CD14-positive monocyte (primary cell): ENCODE data around the gene CDH23. TPM values are rescaled to one million over a fixed set of nuclear protein-coding genes. Genes with fewer than 3 reads are reported as not detected.

Source experiments
- DNase-seq, 3 donors: peaks; one replicate each; pipeline ENCODE4 v3.0.0-alpha.2; 2011 to 2022
- H2AFZ ChIP-seq: 2 replicates; pipeline ENCODE4 v1.6.0; 2012; ENCODE audit warnings: mild to moderate bottlenecking, low read depth, low read length, inconsistent platforms; ENCODE audit not compliant: insufficient read depth, poor library complexity, severe bottlenecking
- H3K27ac ChIP-seq, 2 donors: 1 replicate in 1 of 2; 2 replicates in 1 of 2; pipeline ENCODE4 v1.5.1; 2012 to 2013; ENCODE audit warnings: low read length in 2 of 2, control low read depth in 1 of 2, inconsistent platforms in 1 of 2, low read depth in 1 of 2, mild to moderate bottlenecking in 1 of 2
- H3K27me3 ChIP-seq, 2 donors: one replicate each; pipeline versions ENCODE4 v1.6.0 to v1.6.1; 2011 to 2013; ENCODE audit warnings: low read length in 2 of 2; ENCODE audit not compliant: control insufficient read depth in 2 of 2, insufficient read depth in 2 of 2
- H3K36me3 ChIP-seq, 2 donors: replicated peaks in 1 of 2; 1 replicate in 1 of 2; 2 replicates in 1 of 2; pipeline versions ENCODE4 v1.5.1 to v1.6.1; 2012 to 2013; ENCODE audit warnings: low read length in 2 of 2, control low read depth in 1 of 2, inconsistent platforms in 1 of 2, mild to moderate bottlenecking in 1 of 2; ENCODE audit not compliant: insufficient read depth in 2 of 2, control insufficient read depth in 1 of 2
- H3K4me1 ChIP-seq, 2 donors: 1 replicate in 1 of 2; 2 replicates in 1 of 2; pipeline versions ENCODE4 v1.5.1 to v1.6.1; 2012 to 2013; ENCODE audit warnings: low read length in 2 of 2, control low read depth in 1 of 2, inconsistent platforms in 1 of 2, mild to moderate bottlenecking in 1 of 2, moderate library complexity in 1 of 2; ENCODE audit not compliant: insufficient read depth in 2 of 2, control insufficient read depth in 1 of 2
- H3K4me2 ChIP-seq: replicated peaks from 2 replicates; pipeline ENCODE3; 2012; ENCODE audit warnings: low read length, moderate library complexity, mild to moderate bottlenecking; ENCODE audit not compliant: poor library complexity, severe bottlenecking; ENCODE audit errors: extremely low read depth
- H3K4me3 ChIP-seq, 3 experiments: fragments of 200-600 bp in 1 of 3; sonication (generic) in 1 of 3; replicated peaks in 1 of 3; 1 replicate in 2 of 3; 2 replicates in 1 of 3; pipeline ENCODE4 v1.5.1; 2011 to 2013; ENCODE audit warnings: low read length in 3 of 3, mild to moderate bottlenecking in 3 of 3, control low read depth in 2 of 3, low read depth in 2 of 3, inconsistent platforms in 1 of 3, moderate library complexity in 1 of 3
- H3K79me2 ChIP-seq: 2 replicates; pipeline ENCODE4 v1.6.0; 2012; ENCODE audit warnings: mild to moderate bottlenecking, control low read depth, inconsistent platforms, low read length, moderate library complexity; ENCODE audit not compliant: insufficient read depth
- H3K9ac ChIP-seq: 2 replicates; pipeline ENCODE4 v1.6.0; 2017; ENCODE audit warnings: low read length, mild to moderate bottlenecking; ENCODE audit not compliant: insufficient read depth, poor library complexity, severe bottlenecking
- H3K9me3 ChIP-seq, 2 donors: replicated peaks in 1 of 2; 1 replicate in 1 of 2; 2 replicates in 1 of 2; pipeline versions ENCODE4 v1.5.1 to v1.6.1; 2012 to 2013; ENCODE audit warnings: low read length in 2 of 2, control low read depth in 1 of 2; ENCODE audit not compliant: control insufficient read depth in 1 of 2, insufficient read depth in 1 of 2
- H4K20me1 ChIP-seq: 2 replicates; pipeline ENCODE4 v1.6.0; 2012; ENCODE audit warnings: mild to moderate bottlenecking, low read length, control low read depth, moderate library complexity; ENCODE audit not compliant: insufficient read depth
- H3K27ac Mint-ChIP-seq, 7 donors: one replicate each; pipeline ENCODE4 v1.8.0; 2020; ENCODE audit warnings: mild to moderate bottlenecking in 7 of 7, mixed read lengths in 7 of 7, moderate library complexity in 6 of 7, inconsistent platforms in 2 of 7
- H3K27me3 Mint-ChIP-seq, 3 donors: one replicate each; pipeline ENCODE4 v1.8.0; 2021 to 2022; ENCODE audit warnings: low read depth in 3 of 3, mild to moderate bottlenecking in 3 of 3, mixed read lengths in 3 of 3, moderate library complexity in 3 of 3, inconsistent platforms in 1 of 3
- H3K36me3 Mint-ChIP-seq, 2 donors: one replicate each; pipeline ENCODE4 v1.8.0; 2020; ENCODE audit warnings: mixed read lengths in 2 of 2, inconsistent platforms in 1 of 2, mild to moderate bottlenecking in 1 of 2
- H3K4me1 Mint-ChIP-seq: one replicate; pipeline ENCODE4 v1.8.0; 2020; ENCODE audit warnings: mild to moderate bottlenecking, mixed read lengths
- H3K4me3 Mint-ChIP-seq, 2 donors: one replicate each; pipeline ENCODE4 v1.8.0; 2020; ENCODE audit warnings: mild to moderate bottlenecking in 2 of 2, mixed read lengths in 2 of 2, moderate library complexity in 1 of 2
- H3K9me3 Mint-ChIP-seq, 7 donors: one replicate each; pipeline ENCODE4 v1.8.0; 2020 to 2022; ENCODE audit warnings: mixed read lengths in 7 of 7, mild to moderate bottlenecking in 6 of 7, moderate library complexity in 6 of 7, inconsistent platforms in 2 of 7
- WGBS: methylation state at CpG from one replicate; pipeline ENCODE4 v1.1.5; 2013; ENCODE audit warnings: missing lambda C conversion rate; ENCODE audit not compliant: insufficient coverage; 5-methylcytosine and 5-hydroxymethylcytosine counted together
- intact Hi-C, 2 donors: fragments of 100-400 bp; cut with micrococcal nuclease; formaldehyde crosslinking; loops; one replicate each; pipeline versions ENCODE4 v1.15.0 to v1.15.1; 2023
- polyA plus RNA-seq, 3 donors: library from polyadenylated mRNA; depleted of rRNA in 1 of 3; unstranded in 2 of 3; stranded (reverse) in 1 of 3; fragments of 300-500 nt in 2 of 3; fragments of >200 nt in 1 of 3; fragmentation: Illumina TruSeq in 2 of 3; gene quantifications; 1 replicate in 2 of 3; 2 replicates in 1 of 3; pipeline ENCODE4 v1.2.3, GENCODE V29; 2012 to 2021
- TF ChIP-seq, protein P1 (sequence below): fragments of 200-600 bp; IDR thresholded peaks from one replicate; pipeline ENCODE4 v1.8.0; 2022; ENCODE audit warnings: antibody characterized with exemption, mild to moderate bottlenecking

CDH23 gene
- polyA plus RNA-seq, 3 donors, result 8.2 to 36.2 (median 10.5) TPM

DNA sequence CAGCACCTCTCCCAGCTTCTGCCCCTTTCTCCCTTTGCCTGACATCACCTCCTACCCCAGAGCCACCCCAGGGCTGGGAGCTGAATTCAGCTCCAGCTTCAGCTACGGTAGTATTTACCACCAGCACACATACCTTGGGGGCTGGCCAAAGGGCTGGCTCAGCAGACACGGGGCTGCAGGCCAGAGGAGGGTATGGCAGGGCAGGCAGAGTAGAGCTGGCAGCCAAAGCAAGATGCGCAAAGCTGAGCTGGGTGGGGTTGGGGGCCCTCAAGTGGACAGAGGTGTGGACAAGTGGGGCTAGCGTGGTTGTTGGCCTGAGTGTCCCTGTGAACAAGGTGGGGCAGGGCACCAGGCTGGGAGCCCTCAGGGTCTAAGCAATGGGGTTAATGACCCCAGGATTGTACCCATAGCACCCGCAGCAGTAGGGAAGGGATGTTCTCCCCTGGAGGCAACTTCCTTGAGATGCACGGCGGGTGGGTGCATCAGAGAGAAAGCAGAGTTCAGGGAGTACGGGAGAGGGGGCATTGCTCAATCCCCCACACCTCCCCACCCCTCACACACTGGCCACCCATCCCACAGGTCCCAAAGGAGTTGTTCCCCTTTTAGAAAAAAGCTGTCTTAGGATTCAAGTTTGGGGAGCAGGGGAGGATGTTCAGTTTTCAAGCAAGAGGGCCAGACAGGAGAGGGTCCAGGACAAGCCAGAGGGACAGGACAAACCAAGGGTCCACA is 368.6 kb downstream of the CDH23 start:
- Mint-ChIP-seq H3K4me3 (peak overlapping the region; percentile 59 to 77), H3K4me1 (peaks cover 94% of the 10 kb centered on the region), H3K9me3 (peaks cover 0 to 2% (median 0%) of the 10 kb centered on the region in 7 donors), H3K27me3 (peaks cover 0 to 4% (median 2%) of the 10 kb centered on the region in 3 donors), H3K27ac (peak overlapping the region; percentile 81 to 96 (median 87)), H3K36me3 (peaks cover 88 to 98% of the 10 kb centered on the region in 2 donors)
- peak overlapping the region; percentile 37 for H3K9ac ChIP-seq
- H3K4me2 ChIP-seq, result peak overlapping the region; percentile 99
- 76% methylated on average over 3 of the region's 8 CpGs for WGBS
- H3K9me3 ChIP-seq, result no peaks in the 10 kb centered on the region
- intact Hi-C loops, result loop anchor here in 1 of 2 donors (5.0 kb wide), 1 partner anchor 38 kb away; no protein-coding TSS in a partner anchor
- H3K4me3 ChIP-seq, result peak overlapping the region in 1 of 3 experiments; percentile 99
- H4K20me1 ChIP-seq, result peaks cover 100% of the 10 kb centered on the region
- peak overlapping the region; percentile 90 to 92 for H3K27ac ChIP-seq
- peaks cover 100% of the 10 kb centered on the region in 2 donors for H3K4me1 ChIP-seq
- DNase-seq, result peak in 1 of 3 donors; percentile 46
- H3K79me2 ChIP-seq, result peaks cover 100% of the 10 kb centered on the region
- peaks cover 93 to 94% of the 10 kb centered on the region in 2 donors for H3K36me3 ChIP-seq
- TF ChIP-seq, protein P1, sequence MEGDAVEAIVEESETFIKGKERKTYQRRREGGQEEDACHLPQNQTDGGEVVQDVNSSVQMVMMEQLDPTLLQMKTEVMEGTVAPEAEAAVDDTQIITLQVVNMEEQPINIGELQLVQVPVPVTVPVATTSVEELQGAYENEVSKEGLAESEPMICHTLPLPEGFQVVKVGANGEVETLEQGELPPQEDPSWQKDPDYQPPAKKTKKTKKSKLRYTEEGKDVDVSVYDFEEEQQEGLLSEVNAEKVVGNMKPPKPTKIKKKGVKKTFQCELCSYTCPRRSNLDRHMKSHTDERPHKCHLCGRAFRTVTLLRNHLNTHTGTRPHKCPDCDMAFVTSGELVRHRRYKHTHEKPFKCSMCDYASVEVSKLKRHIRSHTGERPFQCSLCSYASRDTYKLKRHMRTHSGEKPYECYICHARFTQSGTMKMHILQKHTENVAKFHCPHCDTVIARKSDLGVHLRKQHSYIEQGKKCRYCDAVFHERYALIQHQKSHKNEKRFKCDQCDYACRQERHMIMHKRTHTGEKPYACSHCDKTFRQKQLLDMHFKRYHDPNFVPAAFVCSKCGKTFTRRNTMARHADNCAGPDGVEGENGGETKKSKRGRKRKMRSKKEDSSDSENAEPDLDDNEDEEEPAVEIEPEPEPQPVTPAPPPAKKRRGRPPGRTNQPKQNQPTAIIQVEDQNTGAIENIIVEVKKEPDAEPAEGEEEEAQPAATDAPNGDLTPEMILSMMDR, result no peak
- no peak overlapping the region for H2AFZ ChIP-seq
- H3K27me3 ChIP-seq, result no peaks in the 10 kb centered on the region

DNA sequence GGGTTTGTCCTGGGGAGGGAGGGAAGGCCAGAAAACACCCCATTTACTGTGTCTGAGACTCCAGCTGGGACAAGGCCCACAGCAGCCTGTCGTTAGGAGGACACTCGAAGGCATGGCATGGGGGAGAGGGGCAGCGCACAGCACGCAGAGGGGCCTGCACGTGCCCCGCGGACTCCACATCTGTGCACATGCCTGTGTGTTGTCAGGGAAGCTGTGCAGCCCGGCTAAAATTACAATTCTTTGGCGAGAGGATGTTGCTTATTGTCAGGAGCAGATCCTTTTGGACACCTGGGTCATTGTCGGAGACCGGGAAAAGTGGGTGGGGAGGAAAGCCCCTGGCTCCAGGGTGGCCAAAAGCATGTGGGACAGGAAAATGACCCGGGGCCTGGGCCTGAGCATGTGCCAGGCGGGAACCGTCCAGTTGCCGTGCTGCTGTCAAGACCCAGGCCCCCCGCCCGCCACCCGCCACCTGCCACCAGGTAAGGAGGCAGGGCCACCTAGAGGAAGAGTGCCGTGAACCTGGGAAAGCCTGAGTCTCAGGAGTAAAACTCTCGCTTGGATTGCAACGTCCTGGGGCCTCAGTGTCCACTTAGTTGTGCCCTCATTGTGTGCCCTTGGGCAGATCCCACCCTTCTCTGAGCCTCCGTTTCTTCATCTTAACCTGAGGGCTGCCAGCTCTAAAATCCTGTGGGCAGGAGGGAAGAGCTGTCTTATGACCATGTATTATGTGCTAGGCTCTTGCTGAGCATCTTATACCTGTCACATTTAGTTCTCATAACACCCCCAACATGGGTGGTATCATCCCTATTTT is 369.4 kb downstream of the CDH23 start:
- peaks cover 86 to 98% of the 10 kb centered on the region in 2 donors for H3K36me3 Mint-ChIP-seq
- no peak for DNase-seq
- Histone ChIP-seq H3K27me3 (no peaks in the 10 kb centered on the region), H3K4me2 (peak overlapping the region; percentile 99), H3K4me3 (peak overlapping the region in 1 of 3 experiments; percentile 99), H3K36me3 (peaks cover 88 to 94% of the 10 kb centered on the region in 2 donors), H3K9ac (peak overlapping the region; percentile 37), H3K9me3 (no peaks in the 10 kb centered on the region), H3K79me2 (peaks cover 100% of the 10 kb centered on the region), H3K27ac (peak overlapping the region; percentile 90 to 92), H3K4me1 (peaks cover 98 to 100% of the 10 kb centered on the region in 2 donors), H4K20me1 (peaks cover 100% of the 10 kb centered on the region), H2AFZ (no peak overlapping the region)
- intact Hi-C loops, result loop anchor here in 1 of 2 donors (5.0 kb wide), 1 partner anchor 39 kb away; no protein-coding TSS in a partner anchor
- H3K27me3 Mint-ChIP-seq, result peaks cover 0 to 4% (median 2%) of the 10 kb centered on the region in 3 donors
- H3K9me3 Mint-ChIP-seq, result peaks cover 0 to 2% (median 0%) of the 10 kb centered on the region in 7 donors
- TF ChIP-seq, protein P1, result no peak
- peaks cover 94% of the 10 kb centered on the region for H3K4me1 Mint-ChIP-seq
- H3K4me3 Mint-ChIP-seq, result peak overlapping the region; percentile 59 to 77
- peak overlapping the region; percentile 89 to 96 (median 93) for H3K27ac Mint-ChIP-seq
- WGBS, result 81% methylated on average over 21 of the region's 22 CpGs
